WI38 (cell line): Measurements from ENCODE around the gene ZDBF2.
"Not testable (repeated sequence)": the region's sequence is repeated elsewhere in the genome, so short reads cannot be mapped to it uniquely, and the experiment has no call there.

Experiments
- H3K4me3 ChIP-seq: 2 replicates; pipeline ENCODE4 v1.5.1; 2011; ENCODE audit warnings: low read depth, mild to moderate bottlenecking, control low read depth, low read length
- CTCF ChIP-seq: IDR thresholded peaks from 2 replicates; pipeline ENCODE4 v1.5.1; 2012; ENCODE audit warnings: low read depth, mild to moderate bottlenecking, control low read depth, low read length

Gene ZDBF2

DNA sequence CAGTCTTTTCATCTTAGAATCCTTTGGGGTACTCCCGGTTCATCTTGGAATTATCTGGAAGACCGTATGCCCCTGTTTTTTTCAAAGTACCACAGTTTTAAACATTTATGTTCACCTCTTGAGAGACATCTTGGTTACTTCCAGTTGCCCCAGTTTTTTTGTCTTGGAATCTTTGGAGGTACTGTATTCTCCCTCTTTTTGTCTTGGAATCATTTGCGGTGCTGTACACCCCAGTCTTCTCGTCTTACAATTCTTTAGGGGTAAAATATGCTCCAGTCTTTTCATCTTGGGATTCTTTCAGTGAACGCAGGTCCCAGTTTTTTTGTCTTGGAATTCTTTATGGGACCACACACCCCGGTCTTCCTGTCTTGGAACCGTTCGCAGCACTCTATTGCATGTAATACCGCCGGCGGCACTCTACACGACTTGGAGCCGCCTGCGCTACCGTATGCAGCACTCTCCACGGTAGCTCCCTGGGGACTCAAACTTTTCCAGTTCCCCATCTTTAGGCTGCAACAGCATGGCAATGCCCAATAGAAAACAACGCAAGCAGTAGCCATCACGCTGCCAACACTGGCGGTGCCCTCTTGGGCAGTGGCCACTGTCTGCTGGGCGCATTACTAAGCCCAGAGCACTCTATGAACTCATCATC is 21.2 kb upstream of the ZDBF2 start:
- TF ChIP-seq CTCF = no peak
- H3K4me3 ChIP-seq = no peak overlapping the region

DNA sequence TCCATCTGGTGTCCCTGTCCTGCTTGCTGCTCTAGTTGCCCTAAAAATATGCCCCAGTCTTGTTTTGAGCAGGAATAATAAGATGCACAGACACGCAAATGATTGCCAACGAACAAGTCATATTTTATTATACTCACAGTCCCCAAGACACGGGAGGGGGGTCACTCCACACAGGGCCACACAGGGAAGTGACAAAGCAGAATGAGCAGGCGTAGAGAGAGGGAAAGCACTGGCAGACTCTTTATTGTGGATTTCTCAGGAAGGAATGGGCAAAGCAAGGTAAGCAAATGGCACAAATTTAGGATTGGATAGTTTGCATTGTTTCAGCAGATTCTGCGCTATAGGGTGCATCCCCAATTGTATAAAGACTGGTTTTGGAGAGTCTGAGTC is 20.7 kb upstream of the ZDBF2 start:
- TF ChIP-seq CTCF = no peak
- H3K4me3 ChIP-seq = no peak overlapping the region

DNA sequence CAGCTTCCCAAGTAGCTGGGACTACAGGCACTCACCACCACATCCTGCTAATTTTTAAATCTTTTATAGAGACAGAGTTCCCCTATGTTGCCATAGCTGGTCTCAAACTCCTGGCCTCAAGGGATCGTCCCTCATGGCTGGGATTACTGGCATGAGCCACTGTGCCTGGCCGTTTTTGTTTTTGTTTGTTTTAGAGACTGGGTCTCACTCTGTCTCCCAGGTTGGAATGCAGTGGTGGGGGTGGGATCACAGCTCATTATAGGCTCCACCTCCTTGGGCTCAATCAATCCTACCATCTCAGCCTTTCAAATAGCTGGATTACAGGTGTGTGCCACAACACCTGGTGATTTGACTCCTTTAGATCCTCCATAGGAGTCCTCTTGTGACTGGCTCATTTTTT is 19.5 kb upstream of the ZDBF2 start:
- no peak overlapping the region for H3K4me3 ChIP-seq
- TF ChIP-seq CTCF = no peak

- no peak for TF ChIP-seq CTCF
- H3K4me3 ChIP-seq = no peak overlapping the region
Measured at GRCh38 chr2:206256706-206257205, 17.7 kb upstream of the ZDBF2 start.

- H3K4me3 ChIP-seq = no peak overlapping the region
- no peak for TF ChIP-seq CTCF
Measured at GRCh38 chr2:206257350-206257749, 17.1 kb upstream of the ZDBF2 start.

DNA sequence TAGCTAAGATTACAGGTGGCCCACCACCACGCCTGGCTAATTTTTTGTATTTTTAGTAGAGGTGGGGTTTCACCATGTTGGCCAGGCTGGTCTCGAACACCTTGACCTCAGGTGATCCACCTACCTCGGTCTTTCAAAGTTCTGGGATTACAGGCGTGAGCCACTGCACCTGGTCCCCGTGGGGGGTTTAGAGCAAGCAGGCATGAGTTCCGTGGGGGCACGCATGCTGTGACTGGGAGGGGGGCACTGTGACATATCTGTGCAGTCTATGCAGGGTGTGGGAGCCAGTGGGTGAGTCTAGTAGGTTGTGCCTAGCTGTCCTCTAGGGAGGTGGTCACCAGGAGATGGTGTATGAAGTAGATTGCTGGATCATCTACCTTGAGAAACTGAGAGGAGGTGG is 16.6 kb upstream of the ZDBF2 start:
- no peak overlapping the region for H3K4me3 ChIP-seq
- TF ChIP-seq CTCF = no peak

DNA sequence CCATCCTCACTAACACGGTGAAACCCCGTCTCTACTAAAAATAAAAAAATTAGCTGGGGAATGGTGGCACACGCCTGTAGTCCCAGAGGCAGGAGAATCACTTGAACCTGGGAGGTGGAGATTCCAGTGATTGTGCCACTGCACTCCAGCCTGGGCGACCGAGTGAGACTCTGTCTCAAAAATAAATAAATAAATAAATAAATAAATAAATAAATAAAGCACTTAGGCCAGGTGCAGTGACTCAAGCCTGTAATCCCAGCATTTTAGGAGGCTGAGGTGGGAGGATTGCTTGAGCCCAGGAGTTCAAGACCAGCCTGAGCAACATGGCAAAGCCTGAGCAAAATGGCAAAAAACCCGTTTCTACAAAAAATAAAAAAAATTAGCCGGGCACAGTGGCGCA is 15.8 kb upstream of the ZDBF2 start:
- not testable (repeated sequence) for H3K4me3 ChIP-seq

DNA sequence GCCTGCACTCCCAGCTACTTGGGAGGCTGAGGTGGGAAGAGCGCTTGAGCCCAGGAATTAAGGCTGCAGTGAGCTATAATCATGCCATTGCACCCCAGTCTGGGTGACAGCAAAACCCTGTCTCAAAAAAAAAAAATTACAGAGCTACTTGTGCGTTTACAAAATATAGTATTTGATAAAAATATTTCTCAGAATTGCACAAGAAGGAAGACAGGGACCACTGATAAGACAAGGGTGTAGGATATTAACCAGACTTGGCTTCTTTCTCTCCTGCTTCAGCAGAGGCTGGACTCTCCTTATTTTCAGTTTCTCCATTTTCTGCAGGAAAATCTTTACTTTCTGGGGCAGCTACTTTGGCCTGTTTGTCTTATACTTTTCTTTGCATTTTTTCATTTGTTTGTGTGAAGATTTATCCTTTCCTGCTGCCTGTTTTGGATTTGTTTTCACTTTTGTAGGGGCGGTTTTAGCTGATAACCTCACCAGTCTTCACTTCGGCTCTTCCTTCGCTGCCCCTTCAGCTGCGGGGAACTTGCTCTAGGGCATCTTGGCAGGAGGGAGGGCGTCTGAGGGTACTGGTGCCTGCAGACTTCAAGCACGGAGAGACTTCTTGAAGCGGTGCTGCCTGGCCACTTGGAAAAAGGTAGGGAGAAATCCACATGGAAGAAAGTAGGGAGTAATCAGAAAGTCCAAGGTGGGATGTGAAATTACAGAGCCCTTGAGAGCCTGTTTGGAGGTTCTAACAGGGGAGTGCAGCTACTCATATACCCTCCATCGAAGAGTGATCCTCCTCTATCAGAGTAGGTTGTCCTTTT is 14.9 kb upstream of the ZDBF2 start:
- no peak overlapping the region for H3K4me3 ChIP-seq
- no peak for TF ChIP-seq CTCF
